ENCODE results near the gene TNRC6B. TPM values are rescaled to one million over a fixed set of nuclear protein-coding genes. Genes with fewer than 3 reads are reported as not detected.

Gene TNRC6B
- polyA plus RNA-seq, 1 donor (not counting 4 experiments of a cell fraction or from before 2014, with no cell fraction given), result 5.6 TPM

DNA sequence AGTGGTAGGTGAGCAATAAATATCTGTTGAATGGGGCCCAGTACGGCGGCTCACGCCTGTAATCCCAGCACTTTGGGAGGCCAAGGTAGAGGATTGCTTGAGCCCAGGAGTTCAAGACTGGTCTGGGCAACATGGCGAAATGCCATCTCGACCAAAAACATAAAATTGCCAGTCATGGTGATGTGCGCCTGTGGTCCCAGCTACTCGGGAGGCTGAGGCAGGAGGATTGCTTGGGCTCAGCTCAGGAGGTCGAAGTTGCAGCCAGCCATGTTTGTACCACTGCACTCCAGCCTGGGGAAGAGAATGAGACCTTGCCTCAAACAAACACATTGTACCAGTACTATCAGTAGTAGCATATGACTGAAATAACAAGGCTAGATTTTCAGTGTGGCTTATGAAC, 196.8 kb downstream of the TNRC6B start:
- H3K79me2 ChIP-seq (ENCODE audit: control insufficient read depth, insufficient read depth, low read length), result peaks cover 45% of the 10 kb centered on the region
- H3K36me3 ChIP-seq (ENCODE audit: control insufficient read depth in 2 of 2, extremely low read depth in 1 of 2, insufficient read depth in 2 of 2, low read length in 2 of 2), result peaks cover 2 to 7% of the 10 kb centered on the region in 2 experiments
- no peaks in the 10 kb centered on the region for H3K27me3 ChIP-seq (ENCODE audit: control insufficient read depth, extremely low read depth, insufficient read depth, low read length)
- dilution Hi-C loops (cut with MboI; ENCODE audit: extremely low pct_ligation_motif_present, low sequenced_read_pairs), result no loop called here
- FAIRE-seq (no peak), DNase-seq (ENCODE audit: low read depth, low spot score) (no peak)
- no peak overlapping the region for H3K27ac ChIP-seq (ENCODE audit: control insufficient read depth, insufficient read depth, low read length)
- H2AFZ ChIP-seq (ENCODE audit: control insufficient read depth, low read length), result no peak overlapping the region
- H3K9me3 ChIP-seq (ENCODE audit: control insufficient read depth, low read depth, low read length), result no peaks in the 10 kb centered on the region
- H3K4me1 ChIP-seq (ENCODE audit: control insufficient read depth, extremely low read depth, insufficient read depth, low read length), result peaks cover 20% of the 10 kb centered on the region
- no peak overlapping the region for H3K4me3 ChIP-seq (ENCODE audit: control insufficient read depth in 2 of 3, extremely low read depth in 1 of 3, insufficient read depth in 2 of 3, low read depth in 1 of 3, low read length in 3 of 3)
- no peaks in the 10 kb centered on the region for H3K9me1 ChIP-seq (ENCODE audit: control insufficient read depth, extremely low read depth, insufficient read depth, low read length)
- no peak for TF ChIP-seq EZH2 (IDR thresholded peaks at IDR 0.05; ENCODE audit: low read length)
- TF ChIP-seq, protein P1, sequence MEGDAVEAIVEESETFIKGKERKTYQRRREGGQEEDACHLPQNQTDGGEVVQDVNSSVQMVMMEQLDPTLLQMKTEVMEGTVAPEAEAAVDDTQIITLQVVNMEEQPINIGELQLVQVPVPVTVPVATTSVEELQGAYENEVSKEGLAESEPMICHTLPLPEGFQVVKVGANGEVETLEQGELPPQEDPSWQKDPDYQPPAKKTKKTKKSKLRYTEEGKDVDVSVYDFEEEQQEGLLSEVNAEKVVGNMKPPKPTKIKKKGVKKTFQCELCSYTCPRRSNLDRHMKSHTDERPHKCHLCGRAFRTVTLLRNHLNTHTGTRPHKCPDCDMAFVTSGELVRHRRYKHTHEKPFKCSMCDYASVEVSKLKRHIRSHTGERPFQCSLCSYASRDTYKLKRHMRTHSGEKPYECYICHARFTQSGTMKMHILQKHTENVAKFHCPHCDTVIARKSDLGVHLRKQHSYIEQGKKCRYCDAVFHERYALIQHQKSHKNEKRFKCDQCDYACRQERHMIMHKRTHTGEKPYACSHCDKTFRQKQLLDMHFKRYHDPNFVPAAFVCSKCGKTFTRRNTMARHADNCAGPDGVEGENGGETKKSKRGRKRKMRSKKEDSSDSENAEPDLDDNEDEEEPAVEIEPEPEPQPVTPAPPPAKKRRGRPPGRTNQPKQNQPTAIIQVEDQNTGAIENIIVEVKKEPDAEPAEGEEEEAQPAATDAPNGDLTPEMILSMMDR (optimal IDR thresholded peaks at IDR 0.05 in 1 of 3, IDR thresholded peaks at IDR 0.05 in 1 of 3, conservative IDR thresholded peaks at IDR 0.05 in 1 of 3; ENCODE audit: extremely low read depth in 1 of 3, insufficient read depth in 2 of 3, low read length in 3 of 3), result no peak
- H3K4me2 ChIP-seq (ENCODE audit: control insufficient read depth, extremely low read depth, insufficient read depth, low read depth, low read length), result no peak overlapping the region
- H4K20me1 ChIP-seq (ENCODE audit: control insufficient read depth, extremely low read depth, insufficient read depth, low read length), result no peaks in the 10 kb centered on the region
- no peak overlapping the region for H3K9ac ChIP-seq (ENCODE audit: control insufficient read depth, extremely low read depth, insufficient read depth, low read length)

DNA sequence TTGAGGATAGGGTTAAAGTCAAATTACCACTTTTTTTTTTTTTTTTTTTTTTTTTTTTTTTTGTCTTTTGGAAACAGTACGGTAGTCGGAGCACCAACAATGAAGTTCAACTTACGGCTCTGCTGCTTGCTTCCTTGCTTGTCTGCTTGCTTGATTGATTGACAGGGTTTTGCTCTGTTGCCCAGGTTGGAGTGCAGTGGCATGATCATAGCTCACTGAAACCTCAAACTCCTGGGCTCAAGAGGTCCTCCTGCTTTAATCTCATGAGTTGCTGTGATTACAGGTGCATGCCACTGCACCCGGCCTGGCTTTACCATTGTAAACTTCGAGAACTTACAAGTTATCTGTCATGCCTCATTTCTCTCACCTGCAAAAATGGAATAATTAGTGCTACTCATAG, 198.4 kb downstream of the TNRC6B start:
- dilution Hi-C loops (cut with MboI; ENCODE audit: extremely low pct_ligation_motif_present, low sequenced_read_pairs), result no loop called here
- Histone ChIP-seq H3K4me3 (ENCODE audit: control insufficient read depth in 2 of 3, extremely low read depth in 1 of 3, insufficient read depth in 2 of 3, low read depth in 1 of 3, low read length in 3 of 3) (no peak overlapping the region), H3K27ac (ENCODE audit: control insufficient read depth, insufficient read depth, low read length) (no peak overlapping the region), H3K9ac (ENCODE audit: control insufficient read depth, extremely low read depth, insufficient read depth, low read length) (no peak overlapping the region), H4K20me1 (ENCODE audit: control insufficient read depth, extremely low read depth, insufficient read depth, low read length) (no peaks in the 10 kb centered on the region), H3K9me3 (ENCODE audit: control insufficient read depth, low read depth, low read length) (no peaks in the 10 kb centered on the region), H2AFZ (ENCODE audit: control insufficient read depth, low read length) (no peak overlapping the region), H3K9me1 (ENCODE audit: control insufficient read depth, extremely low read depth, insufficient read depth, low read length) (no peaks in the 10 kb centered on the region), H3K27me3 (ENCODE audit: control insufficient read depth, extremely low read depth, insufficient read depth, low read length) (no peaks in the 10 kb centered on the region), H3K79me2 (ENCODE audit: control insufficient read depth, insufficient read depth, low read length) (peaks cover 52% of the 10 kb centered on the region), H3K36me3 (ENCODE audit: control insufficient read depth in 2 of 2, extremely low read depth in 1 of 2, insufficient read depth in 2 of 2, low read length in 2 of 2) (peaks cover 2 to 7% of the 10 kb centered on the region in 2 experiments), H3K4me1 (ENCODE audit: control insufficient read depth, extremely low read depth, insufficient read depth, low read length) (peaks cover 20% of the 10 kb centered on the region), H3K4me2 (ENCODE audit: control insufficient read depth, extremely low read depth, insufficient read depth, low read depth, low read length) (no peak overlapping the region)
- FAIRE-seq (no peak), DNase-seq (ENCODE audit: low read depth, low spot score) (no peak)
- TF ChIP-seq, protein P1 (optimal IDR thresholded peaks at IDR 0.05 in 1 of 3, IDR thresholded peaks at IDR 0.05 in 1 of 3, conservative IDR thresholded peaks at IDR 0.05 in 1 of 3; ENCODE audit: extremely low read depth in 1 of 3, insufficient read depth in 2 of 3, low read length in 3 of 3), result no peak
- TF ChIP-seq EZH2 (IDR thresholded peaks at IDR 0.05; ENCODE audit: low read length), result no peak

Data from keratinocyte (primary cell).